GM12878 (cell line): Measurements from ENCODE around the gene SUSD1. TPM values are rescaled to one million over a fixed set of nuclear protein-coding genes. Genes with fewer than 3 reads are reported as not detected.
A peak's percentile ranks its signal among the peaks of the same experiment; 100 is the strongest.

Source experiments
- ETV6 ChIP-seq, 2 experiments: fragments of 450-650 bp in 1 of 2; IDR thresholded peaks in 1 of 2; conservative IDR thresholded peaks in 1 of 2; 2 replicates each; pipeline ENCODE4 v1.6.1; 2014; ENCODE audit warnings: antibody characterized with exemption in 1 of 2, borderline replicate concordance in 1 of 2, low read depth in 1 of 2, mild to moderate bottlenecking in 1 of 2, moderate library complexity in 1 of 2
- KLF5 ChIP-seq: fragments of 450-650 bp; IDR thresholded peaks from 2 replicates; pipeline ENCODE4 v1.6.1; 2014; ENCODE audit warnings: mild to moderate bottlenecking; ENCODE audit not compliant: partially characterized antibody
- NFXL1 ChIP-seq: fragments of 450-650 bp; IDR thresholded peaks from 2 replicates; pipeline ENCODE4 v1.6.1; 2017; ENCODE audit warnings: antibody characterized with exemption, mild to moderate bottlenecking, borderline replicate concordance
- NR2F1 ChIP-seq: fragments of 450-650 bp; conservative IDR thresholded peaks from 2 replicates; pipeline ENCODE4 v1.6.1; 2017; ENCODE audit warnings: mild to moderate bottlenecking
- RAD21 ChIP-seq: IDR thresholded peaks from 2 replicates; pipeline ENCODE4 v1.6.1; 2011; ENCODE audit warnings: mild to moderate bottlenecking, low read depth, low read length, moderate library complexity; ENCODE audit not compliant: insufficient read depth
- ZBTB11 ChIP-seq: fragments of 450-650 bp; formaldehyde crosslinking; IDR thresholded peaks from 2 replicates; pipeline ENCODE4 v1.5.0; 2022; ENCODE audit warnings: mild to moderate bottlenecking, missing genetic modification characterization
- polyA plus RNA-seq, 11 experiments: library from polyadenylated mRNA; depleted of rRNA in 4 of 11; unstranded in 6 of 11; stranded (reverse) in 5 of 11; fragments of >200 nt; fragmentation: Nextera tagmentation in 4 of 11; fragmentation: Illumina TruSeq in 1 of 11; extraction: Ambion mirVana in 4 of 11; extraction: Trizol in 1 of 11; gene quantifications; 1 replicate in 1 of 11; 2 replicates in 10 of 11; pipeline versions ENCODE4 v1.2.1 to v1.2.3, GENCODE V29; 2011 to 2016; ENCODE audit warnings: inconsistent platforms in 2 of 11, missing spikeins in 2 of 11, low read depth in 1 of 11
- total RNA-seq, 4 experiments: library from RNA; depleted of rRNA in 3 of 4; stranded (reverse); fragments of >200 nt in 3 of 4; fragmentation: Illumina TruSeq in 1 of 4; extraction: Trizol in 1 of 4; gene quantifications; 2 replicates each; pipeline versions ENCODE4 v1.2.1 to v1.2.3, GENCODE V29; 2013 to 2021

SUSD1 gene
- total and polyA plus RNA-seq, 10 of the 15 experiments (the other 5 are each of a cell fraction or from before 2014, with no cell fraction given), result 6.7 to 20.8 (median 13.2) TPM

DNA sequence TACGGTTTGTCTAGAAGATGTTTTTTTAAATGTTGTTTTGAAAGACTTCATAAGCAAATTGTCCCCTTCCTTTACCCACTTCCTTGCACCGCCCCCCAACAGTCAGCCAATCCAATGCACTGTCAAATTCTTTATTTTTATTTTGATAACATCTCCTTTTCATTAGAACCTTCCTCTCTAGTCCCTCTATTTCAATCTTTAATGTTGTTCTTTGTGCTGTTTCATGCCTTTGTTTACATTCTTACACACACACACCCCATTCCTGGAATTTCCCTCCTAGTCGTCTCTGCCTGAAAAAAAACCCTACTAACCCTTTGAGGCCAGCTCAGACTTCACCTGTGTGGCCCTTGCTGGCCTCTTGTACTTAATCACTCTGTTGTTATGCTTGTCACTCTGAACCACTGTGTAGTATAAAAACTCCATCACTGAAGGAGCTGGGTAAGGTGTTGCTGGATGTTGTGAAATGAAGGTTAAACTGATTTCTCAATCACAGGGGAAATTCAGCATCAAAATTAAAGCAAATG, 145.1 kb downstream of the SUSD1 start (continued):
- TF ChIP-seq ZBTB11 (CRISPR knock-in tag), result no peak
- TF ChIP-seq NR2F1, result no peak
- TF ChIP-seq NFXL1, result no peak
- TF ChIP-seq KLF5, result no peak
- peak in 1 of 2 experiments; percentile 55; a peak in 1 of 4 replicates for TF ChIP-seq ETV6 (conservative IDR thresholded peaks at IDR 0.05 in 1 of 2, IDR thresholded peaks at IDR 0.05 in 1 of 2; ENCODE audit: borderline replicate concordance in 1 of 2, low read depth in 1 of 2)
- TF ChIP-seq RAD21, result peak; percentile 23; the same call in 1 of the 2 replicates
